GM21619 (cell line): ENCODE results near the gene MOB1B.
"Not testable (repeated sequence)": the region's sequence is repeated elsewhere in the genome, so short reads cannot be mapped to it uniquely, and the experiment has no call there.

Experiments used
- ATAC-seq: cut with Tn5 transposase; IDR thresholded peaks from one replicate; pipeline ENCODE4 v1.9.1; 2021; ENCODE audit not compliant: unreplicated experiment

The MOB1B gene

GRCh38 chr4:70948665-70949260 lies 46.6 kb downstream of the MOB1B start:
- no peak for ATAC-seq

GRCh38 chr4:70954032-70954431 lies 51.9 kb downstream of the MOB1B start:
- no peak for ATAC-seq

DNA sequence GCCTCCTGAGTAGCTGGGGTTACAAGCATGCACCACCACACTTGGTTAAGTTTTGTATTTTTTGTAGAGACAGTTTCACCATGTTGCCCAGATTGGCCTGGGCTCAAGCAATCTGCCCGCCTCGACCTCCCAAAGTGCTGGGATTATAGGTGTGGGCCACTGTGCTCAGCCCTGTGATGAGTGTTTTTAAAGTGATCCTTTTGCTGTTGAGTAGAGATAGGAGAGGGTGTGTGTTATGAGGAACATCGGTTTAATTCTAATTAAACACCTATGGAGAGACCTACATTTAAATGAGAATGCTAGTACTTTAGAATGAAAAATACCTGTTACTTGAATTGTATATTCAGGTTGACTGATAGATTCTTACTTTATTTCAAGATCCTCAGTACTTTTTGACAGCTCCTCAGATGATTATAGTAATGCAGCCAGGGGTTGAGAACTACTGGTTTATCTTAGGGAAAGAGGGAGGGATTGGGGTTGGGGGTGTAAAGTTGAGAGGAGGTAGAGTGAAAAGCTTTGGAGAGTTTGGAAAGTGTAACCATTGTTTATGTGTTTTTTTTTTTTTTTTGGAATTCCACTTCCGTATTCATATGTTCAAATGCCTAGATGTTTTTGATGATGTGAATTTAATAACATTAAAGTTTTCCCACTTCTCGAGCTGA lies 54.5 kb downstream of the MOB1B start:
- no peak for ATAC-seq

- ATAC-seq = no peak
Observed at GRCh38 chr4:70958681-70959080, 56.5 kb downstream of the MOB1B start.

DNA sequence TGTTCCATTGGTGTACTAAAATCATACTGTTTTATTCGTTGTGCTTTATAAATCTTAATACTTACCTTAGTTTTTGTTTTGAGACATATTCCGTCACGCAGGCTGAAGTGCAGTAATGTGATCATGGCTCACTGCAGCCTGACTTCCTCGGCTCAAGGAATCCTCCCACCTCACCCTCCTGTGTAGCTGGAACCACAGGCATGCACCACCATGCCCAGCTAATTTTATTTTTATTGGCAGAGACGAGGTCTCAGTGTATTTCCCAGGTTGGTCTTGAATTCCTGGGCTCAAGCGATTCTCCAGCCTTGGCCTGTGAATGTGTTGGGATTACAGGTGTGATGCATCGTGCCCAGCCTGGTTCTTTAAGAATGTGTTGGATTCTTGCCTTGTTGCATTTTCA lies 66.9 kb downstream of the MOB1B start:
- no peak for ATAC-seq

DNA sequence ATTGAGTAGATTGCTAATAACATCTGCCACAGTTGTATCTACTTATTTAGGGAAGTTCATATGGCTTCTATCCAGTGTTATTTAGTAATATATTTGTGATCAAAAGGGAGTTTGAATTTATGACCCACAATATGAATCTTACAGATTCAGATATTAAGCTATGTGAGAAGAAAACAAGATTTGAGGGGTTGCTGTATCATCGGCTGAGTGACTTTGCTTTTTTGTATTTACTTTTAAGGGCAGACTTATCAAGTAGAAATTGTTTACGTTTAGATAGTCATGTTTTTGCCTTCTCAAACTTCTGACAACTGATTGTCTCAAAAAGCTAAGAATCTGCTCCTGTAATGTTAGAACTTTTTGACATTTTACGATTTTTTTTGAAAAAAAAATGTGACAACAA lies 74.1 kb downstream of the MOB1B start:
- ATAC-seq = no peak

GRCh38 chr4:70979445-70980008 lies 77.4 kb downstream of the MOB1B start:
- no peak for ATAC-seq

- no peak for ATAC-seq
Observed at GRCh38 chr4:70980196-70980595, 78.0 kb downstream of the MOB1B start.

DNA sequence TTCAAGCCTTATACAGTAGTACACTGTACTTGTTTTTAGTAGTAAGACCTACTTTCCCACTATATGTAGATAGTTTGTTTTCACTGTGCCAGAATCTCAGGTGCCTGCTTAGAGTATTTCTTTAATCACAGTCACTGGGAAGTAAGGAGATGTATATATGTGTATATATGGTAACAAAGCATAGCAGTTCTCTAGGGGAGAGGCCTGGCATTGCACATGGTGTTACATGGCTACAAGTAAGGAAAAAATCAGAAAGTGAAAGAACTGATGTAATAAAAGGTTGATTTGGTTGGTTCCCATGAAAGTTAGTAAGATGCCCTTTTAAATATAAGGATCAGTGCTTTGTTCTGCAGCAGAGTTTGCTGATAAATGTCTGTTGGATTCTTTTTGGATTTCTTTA lies 81.9 kb downstream of the MOB1B start:
- no peak for ATAC-seq

DNA sequence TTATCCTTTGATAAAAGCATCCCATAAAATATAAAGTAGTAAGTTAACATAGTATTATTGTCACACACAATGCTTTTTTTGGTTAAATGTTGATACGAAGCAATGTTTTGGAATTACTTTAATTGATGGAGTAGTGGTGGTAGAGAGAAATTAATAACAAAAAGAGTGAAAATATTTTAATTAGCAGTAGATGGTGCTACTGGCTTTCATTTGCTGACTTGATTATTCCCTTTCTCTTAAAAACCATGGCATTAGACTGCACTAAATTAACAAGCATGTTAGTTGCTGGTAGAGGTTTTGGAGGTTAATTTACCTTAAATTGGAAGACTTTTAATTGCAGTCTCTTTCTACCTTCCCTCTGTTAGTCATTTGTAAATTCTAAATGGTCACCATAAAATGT lies 82.4 kb downstream of the MOB1B start:
- ATAC-seq = no peak

- no peak for ATAC-seq
Observed at GRCh38 chr4:70991596-70991995, 89.4 kb downstream of the MOB1B start.

- ATAC-seq = no peak
Observed at GRCh38 chr4:70992391-70992881, 90.3 kb downstream of the MOB1B start.

GRCh38 chr4:70993181-70994068 lies 91.3 kb downstream of the MOB1B start, which contains the start of gene DCK:
Gene DCK (plus strand): TSS chr4:70993649. CDS start chr4:70993836, 187 bp downstream.
- peak; percentile 68 for ATAC-seq

DNA sequence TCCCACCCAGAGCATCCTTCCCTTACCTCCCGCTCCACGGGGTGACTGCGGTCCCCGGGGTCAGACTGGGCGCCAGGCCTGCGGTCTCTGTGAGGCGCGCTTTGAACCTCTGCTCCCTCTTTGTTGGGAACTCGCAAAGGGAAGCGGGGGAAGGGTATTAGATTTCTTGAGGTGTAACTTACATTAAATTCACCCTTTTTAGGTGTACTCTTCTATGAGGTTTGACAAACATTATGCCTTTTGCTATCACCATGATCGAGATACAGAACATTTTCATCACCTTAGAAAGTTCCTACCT lies 91.8 kb downstream of the MOB1B start:
- no peak for ATAC-seq

DNA sequence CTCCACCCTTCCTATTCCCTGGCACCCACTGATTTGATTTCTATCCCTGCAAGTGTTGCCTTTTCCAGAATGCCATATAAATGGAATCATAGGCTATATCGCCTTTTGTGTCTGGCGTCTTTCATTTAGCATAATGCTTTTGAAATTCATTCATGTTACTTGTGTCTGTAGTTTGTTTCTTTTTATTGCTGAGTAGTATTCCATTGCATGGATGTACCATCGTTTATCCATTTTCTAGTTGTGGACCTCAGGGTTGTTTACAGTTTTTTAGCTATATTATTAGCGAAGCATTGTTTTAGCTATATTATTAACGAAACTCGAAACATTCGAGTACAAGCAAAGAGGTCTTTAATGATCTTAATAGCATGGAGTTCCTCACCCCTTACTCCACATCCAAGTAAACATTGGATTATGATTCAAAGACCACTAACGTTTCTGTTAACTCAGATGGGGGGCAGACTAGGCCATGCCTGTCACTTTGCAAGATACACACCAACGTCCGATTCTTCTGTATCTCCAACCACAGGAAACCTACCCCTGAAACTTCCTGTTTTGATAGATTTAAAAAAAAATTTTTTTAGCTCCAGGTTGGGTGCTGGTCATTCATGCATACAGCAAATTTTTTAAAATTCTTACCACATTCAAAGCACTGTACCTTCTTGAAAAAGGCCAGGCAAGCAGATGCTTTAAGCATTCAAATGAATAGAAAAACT lies 92.4 kb downstream of the MOB1B start:
- peak; percentile 45 for ATAC-seq

GRCh38 chr4:70996018-70996360 lies 93.8 kb downstream of the MOB1B start:
- no peak for ATAC-seq

DNA sequence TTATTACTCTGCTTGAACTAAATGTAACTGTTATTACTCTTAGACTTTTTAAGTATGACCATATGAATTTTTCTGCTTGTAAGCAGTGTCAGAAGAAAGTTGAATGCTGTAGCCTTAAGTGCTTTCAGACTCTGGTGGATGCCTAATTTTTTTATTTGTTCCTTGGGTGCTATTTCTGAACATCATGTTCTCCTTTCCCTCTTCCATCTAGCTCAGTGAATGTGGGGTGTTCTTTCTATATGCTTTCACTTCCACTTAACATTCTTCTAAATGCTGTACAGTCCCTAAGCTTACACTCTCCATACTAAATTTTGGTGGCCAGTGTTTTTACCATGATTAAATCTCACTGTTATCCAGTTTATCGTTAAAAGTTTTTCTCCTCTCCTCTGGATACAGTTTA lies 94.9 kb downstream of the MOB1B start:
- no peak for ATAC-seq

- no peak for ATAC-seq
Observed at GRCh38 chr4:70997546-70997945, 95.4 kb downstream of the MOB1B start.

DNA sequence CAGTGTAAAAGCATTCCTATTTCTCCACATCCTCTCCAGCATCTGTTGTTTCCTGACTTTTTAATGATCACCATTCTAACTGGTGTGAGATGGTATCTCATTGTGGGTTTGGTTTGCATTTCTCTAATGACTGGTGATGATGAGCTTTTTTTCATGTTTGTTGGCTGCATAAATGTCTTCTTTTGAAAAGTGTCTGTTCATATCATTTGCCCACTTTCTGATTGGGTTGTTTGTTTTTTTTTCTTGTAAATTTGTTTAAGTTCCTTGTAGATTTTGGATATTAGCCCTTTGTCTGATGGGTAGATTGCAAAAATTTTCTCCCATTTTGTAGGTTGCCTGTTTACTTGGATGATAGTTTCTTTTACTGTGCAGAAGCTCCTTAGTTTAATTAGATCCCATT lies 97.5 kb downstream of the MOB1B start:
- not testable (repeated sequence) for ATAC-seq

DNA sequence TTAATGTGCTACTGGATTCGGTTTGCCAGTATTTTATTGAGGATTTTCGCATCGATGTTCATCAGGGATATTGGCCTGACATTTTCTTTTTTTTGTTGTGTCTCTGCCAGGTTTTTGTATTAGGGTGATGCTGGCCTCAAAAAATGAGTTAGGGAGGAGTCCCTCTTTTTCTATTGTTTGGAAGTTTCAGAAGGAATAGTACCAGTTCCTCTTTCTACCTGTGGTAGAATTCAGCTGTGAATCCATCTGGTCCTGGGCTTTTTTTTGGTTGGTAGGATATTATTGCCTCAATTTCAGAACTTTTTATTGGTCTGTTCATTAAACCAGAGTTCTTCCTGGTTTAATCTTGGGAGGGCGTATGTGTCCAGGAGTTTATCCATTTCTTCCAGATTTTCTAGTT lies 99.2 kb downstream of the MOB1B start:
- not testable (repeated sequence) for ATAC-seq

- no peak for ATAC-seq
Observed at GRCh38 chr4:71004281-71004851, 102.2 kb downstream of the MOB1B start.
